Right cardiac atrium (tissue), 5 donors: ENCODE data around the gene TREML1. TPM values are rescaled to one million over a fixed set of nuclear protein-coding genes. Genes with fewer than 3 reads are reported as not detected.
"Not testable (repeated sequence)": the region's sequence is repeated elsewhere in the genome, so short reads cannot be mapped to it uniquely, and the experiment has no call there.

Experiments used
- ATAC-seq, 2 donors: fragments of 200-7000 bp; cut with Tn5 transposase; one replicate each; pipeline versions ENCODE4 v1.8.0 to v1.9.1; 2020; ENCODE audit warnings: moderate library complexity in 2 of 2, mild to moderate bottlenecking in 1 of 2
- DNase-seq, 3 donors: peaks; one replicate each; pipeline ENCODE4 v3.0.0-alpha.2; 2020
- H3K27ac ChIP-seq: one replicate; pipeline ENCODE4 v1.5.1; 2013; ENCODE audit warnings: mild to moderate bottlenecking, low read length, control low read depth, moderate library complexity
- H3K27me3 ChIP-seq: one replicate; pipeline ENCODE4 v1.6.1; 2013; ENCODE audit not compliant: control insufficient read depth, insufficient read depth
- H3K4me1 ChIP-seq: one replicate; pipeline ENCODE4 v1.6.1; 2013; ENCODE audit warnings: low read length; ENCODE audit not compliant: control insufficient read depth, insufficient read depth
- H3K4me3 ChIP-seq: one replicate; pipeline ENCODE4 v1.5.1; 2013; ENCODE audit warnings: low read length, control low read depth
- H3K9me3 ChIP-seq: one replicate; pipeline ENCODE4 v1.6.1; 2013; ENCODE audit warnings: low read length; ENCODE audit not compliant: control insufficient read depth
- WGBS: extraction: QIAGEN DNeasy Blood & Tissue Kit; methylation state at CpG from one replicate; pipeline ENCODE4 v1.1.7; 2013; 5-methylcytosine and 5-hydroxymethylcytosine counted together
- intact Hi-C, 4 donors: fragments of 100-400 bp; cut with DNase I; formaldehyde crosslinking; loops; one replicate each; pipeline versions ENCODE4 v1.11.0 to v1.14.0; 2022 to 2023
- polyA plus RNA-seq: library from polyadenylated mRNA; stranded (reverse); fragments of 200-250 nt; gene quantifications from one replicate; pipeline ENCODE4 v1.2.3, GENCODE V29; 2013
- total RNA-seq, 4 donors: library from RNA; stranded (reverse); fragmentation: NEBNext Ultra II Directional; extraction: Animal tissue kit (Norgen Biotek cat#: 25700); gene quantifications; one replicate each; pipeline ENCODE4 v1.2.1, GENCODE V29; 2021
- donor health status: healthy with polysubstance abuse.
- donor health status: DM: no; HTN: yes; CAD: no.
- donor health status: DM: no; HTN: no; CAD: no.
- donor health status: DM: no; HTN: yes; CAD: no; lungs with severe emphysema.
- donor health status: DM: yes; HTN: yes; CAD: no.

Gene TREML1
- total and polyA plus RNA-seq, 5 donors = 0.14 to 0.39 TPM; not detected in 3

- 89% methylated on average over 3 of the region's 3 CpGs for WGBS
- DNase-seq = no peak
Observed at GRCh38 chr6:41135062-41135832, 18.9 kb downstream of the TREML1 start.

GRCh38 chr6:41132254-41132653, 21.9 kb downstream of the TREML1 start:
- intact Hi-C loops = no loop called here
- H3K4me1 ChIP-seq = no peaks in the 10 kb centered on the region
- H3K27ac ChIP-seq = no peak overlapping the region
- DNase-seq (no peak), ATAC-seq (no peak)
- no peaks in the 10 kb centered on the region for H3K27me3 ChIP-seq
- H3K4me3 ChIP-seq = no peak overlapping the region
- 75% methylated on average over 2 of the region's 2 CpGs for WGBS
- H3K9me3 ChIP-seq = no peaks in the 10 kb centered on the region

More at GRCh38 chr6:41135062-41135832, 18.9 kb downstream of the TREML1 start:
- Histone ChIP-seq H3K27me3 (no peaks in the 10 kb centered on the region), H3K4me3 (no peak overlapping the region), H3K27ac (no peak overlapping the region), H3K4me1 (no peaks in the 10 kb centered on the region), H3K9me3 (no peaks in the 10 kb centered on the region)
- intact Hi-C loops = no loop called here
- ATAC-seq = no peak

GRCh38 chr6:41125282-41125681, 28.9 kb downstream of the TREML1 start:
- no peak for ATAC-seq
- Histone ChIP-seq H3K9me3 (no peaks in the 10 kb centered on the region), H3K4me1 (no peaks in the 10 kb centered on the region), H3K27ac (no peak overlapping the region), H3K4me3 (no peak overlapping the region), H3K27me3 (no peaks in the 10 kb centered on the region)
- 98% methylated on average over 3 of the region's 3 CpGs for WGBS
- DNase-seq = no peak
- intact Hi-C loops = no loop called here

GRCh38 chr6:41122918-41123317, 31.2 kb downstream of the TREML1 start:
- no peak overlapping the region for H3K27ac ChIP-seq
- H3K4me1 ChIP-seq = no peaks in the 10 kb centered on the region
- DNase-seq (no peak), ATAC-seq (no peak)
- no peak overlapping the region for H3K4me3 ChIP-seq
- no peaks in the 10 kb centered on the region for H3K9me3 ChIP-seq
- H3K27me3 ChIP-seq = no peaks in the 10 kb centered on the region
- intact Hi-C loops = no loop called here
- 84% methylated on average over 1 of the region's 1 CpG for WGBS

- Histone ChIP-seq H3K27me3 (no peaks in the 10 kb centered on the region), H3K4me3 (no peak overlapping the region), H3K4me1 (no peaks in the 10 kb centered on the region), H3K27ac (no peak overlapping the region), H3K9me3 (no peaks in the 10 kb centered on the region)
- intact Hi-C loops = no loop called here
- ATAC-seq (no peak), DNase-seq (no peak)
- WGBS = 94% methylated on average over 1 of the region's 1 CpG
Observed at GRCh38 chr6:41122373-41122772, 31.8 kb downstream of the TREML1 start.

GRCh38 chr6:41120058-41120457, 34.1 kb downstream of the TREML1 start:
- intact Hi-C loops = no loop called here
- 92% methylated on average over 1 of the region's 1 CpG for WGBS
- H3K4me1 ChIP-seq = no peaks in the 10 kb centered on the region
- H3K4me3 ChIP-seq = no peak overlapping the region
- H3K27ac ChIP-seq = no peak overlapping the region
- no peaks in the 10 kb centered on the region for H3K27me3 ChIP-seq
- ATAC-seq (no peak), DNase-seq (no peak)
- H3K9me3 ChIP-seq = no peaks in the 10 kb centered on the region

- intact Hi-C loops = no loop called here
- Histone ChIP-seq H3K27me3 (no peaks in the 10 kb centered on the region), H3K4me3 (no peak overlapping the region), H3K9me3 (no peaks in the 10 kb centered on the region), H3K4me1 (no peaks in the 10 kb centered on the region), H3K27ac (no peak overlapping the region)
- DNase-seq (no peak), ATAC-seq (no peak)
- 68% methylated on average over 1 of the region's 1 CpG for WGBS
Observed at GRCh38 chr6:41119508-41119907, 34.6 kb downstream of the TREML1 start.

GRCh38 chr6:41115027-41115426, 39.1 kb downstream of the TREML1 start:
- ATAC-seq, H3K27me3 ChIP-seq, H3K27ac ChIP-seq, H3K4me1 ChIP-seq, intact Hi-C loops, H3K4me3 ChIP-seq, H3K9me3 ChIP-seq, DNase-seq: not testable (repeated sequence)
- 89% methylated on average over 2 of the region's 2 CpGs for WGBS

- Histone ChIP-seq H3K4me3 (no peak overlapping the region), H3K27ac (no peak overlapping the region), H3K9me3 (no peaks in the 10 kb centered on the region), H3K4me1 (no peaks in the 10 kb centered on the region), H3K27me3 (no peaks in the 10 kb centered on the region)
- ATAC-seq (no peak), DNase-seq (no peak)
- WGBS = 86% methylated on average over 3 of the region's 3 CpGs
- intact Hi-C loops = no loop called here
Observed at GRCh38 chr6:41111017-41111416, 43.1 kb downstream of the TREML1 start.

GRCh38 chr6:41103847-41104246, 50.3 kb downstream of the TREML1 start:
- Histone ChIP-seq H3K27me3 (no peaks in the 10 kb centered on the region), H3K27ac (no peak overlapping the region), H3K9me3 (no peaks in the 10 kb centered on the region), H3K4me3 (no peak overlapping the region), H3K4me1 (no peaks in the 10 kb centered on the region)
- WGBS = 95% methylated on average over 3 of the region's 3 CpGs
- DNase-seq = no peak
- intact Hi-C loops = no loop called here
- no peak for ATAC-seq

GRCh38 chr6:41100871-41101287, 53.3 kb downstream of the TREML1 start:
- Histone ChIP-seq H3K27me3 (no peaks in the 10 kb centered on the region), H3K27ac (no peak overlapping the region), H3K4me3 (no peak overlapping the region), H3K4me1 (peaks cover 3% of the 10 kb centered on the region), H3K9me3 (no peaks in the 10 kb centered on the region)
- ATAC-seq (peak in 1 of 2 donors; percentile 90), DNase-seq (peak; percentile 55 to 58 (median 56))
- 76% methylated on average over 42 of the region's 42 CpGs for WGBS
- intact Hi-C loops = no loop called here
